ENCODE measurements around the gene PIAS1. TPM values are rescaled to one million over a fixed set of nuclear protein-coding genes. Genes with fewer than 3 reads are reported as not detected.

The PIAS1 gene
- total RNA-seq, 1 donor from 2014 or later, result 40.6 TPM

- Mint-ChIP-seq H3K4me3 (ENCODE audit: unreplicated experiment) (no peak overlapping the region), H3K27me3 (ENCODE audit: unreplicated experiment) (peaks cover 16% of the 10 kb centered on the region)
Observed at GRCh38 chr15:68028888-68029207, 25.3 kb upstream of the PIAS1 start.

GRCh38 chr15:68029959-68030358 lies 24.2 kb upstream of the PIAS1 start:
- Mint-ChIP-seq H3K9me3 (ENCODE audit: unreplicated experiment) (no peaks in the 10 kb centered on the region), H3K27me3 (ENCODE audit: unreplicated experiment) (peaks cover 28% of the 10 kb centered on the region), H3K4me1 (ENCODE audit: unreplicated experiment) (no peaks in the 10 kb centered on the region), H3K4me3 (ENCODE audit: unreplicated experiment) (no peak overlapping the region), H3K27ac (ENCODE audit: unreplicated experiment) (no peak overlapping the region), H3K36me3 (ENCODE audit: unreplicated experiment) (no peaks in the 10 kb centered on the region)
- TF ChIP-seq CTCF (IDR thresholded peaks at IDR 0.05), result no peak
- no peak for DNase-seq (ENCODE audit: extremely low spot score, unreplicated experiment)

More at GRCh38 chr15:68028888-68029207, 25.3 kb upstream of the PIAS1 start:
- DNase-seq (ENCODE audit: extremely low spot score, unreplicated experiment), result no peak
- H3K9me3 Mint-ChIP-seq (ENCODE audit: unreplicated experiment), result no peaks in the 10 kb centered on the region
- H3K4me1 Mint-ChIP-seq (ENCODE audit: unreplicated experiment), result no peaks in the 10 kb centered on the region
- H3K36me3 Mint-ChIP-seq (ENCODE audit: unreplicated experiment), result no peaks in the 10 kb centered on the region
- no peak overlapping the region for H3K27ac Mint-ChIP-seq (ENCODE audit: unreplicated experiment)
- no peak for TF ChIP-seq CTCF (IDR thresholded peaks at IDR 0.05)

GRCh38 chr15:68031404-68031803 lies 22.7 kb upstream of the PIAS1 start:
- no peaks in the 10 kb centered on the region for H3K9me3 Mint-ChIP-seq (ENCODE audit: unreplicated experiment)
- DNase-seq (ENCODE audit: extremely low spot score, unreplicated experiment), result no peak
- TF ChIP-seq CTCF (IDR thresholded peaks at IDR 0.05), result no peak
- H3K27me3 Mint-ChIP-seq (ENCODE audit: unreplicated experiment), result peaks cover 31% of the 10 kb centered on the region
- H3K4me1 Mint-ChIP-seq (ENCODE audit: unreplicated experiment), result no peaks in the 10 kb centered on the region
- no peaks in the 10 kb centered on the region for H3K36me3 Mint-ChIP-seq (ENCODE audit: unreplicated experiment)
- H3K4me3 Mint-ChIP-seq (ENCODE audit: unreplicated experiment), result no peak overlapping the region
- no peak overlapping the region for H3K27ac Mint-ChIP-seq (ENCODE audit: unreplicated experiment)

GRCh38 chr15:68032672-68033071 lies 21.4 kb upstream of the PIAS1 start:
- Mint-ChIP-seq H3K4me3 (ENCODE audit: unreplicated experiment) (no peak overlapping the region), H3K9me3 (ENCODE audit: unreplicated experiment) (peaks cover 11% of the 10 kb centered on the region)
- TF ChIP-seq CTCF (IDR thresholded peaks at IDR 0.05), result no peak

GRCh38 chr15:68034081-68034480 lies 20.0 kb upstream of the PIAS1 start:
- peaks cover 30% of the 10 kb centered on the region for H3K27me3 Mint-ChIP-seq (ENCODE audit: unreplicated experiment)
- no peak for DNase-seq (ENCODE audit: extremely low spot score, unreplicated experiment)
- peaks cover 19% of the 10 kb centered on the region for H3K9me3 Mint-ChIP-seq (ENCODE audit: unreplicated experiment)
- H3K36me3 Mint-ChIP-seq (ENCODE audit: unreplicated experiment), result peaks cover 8% of the 10 kb centered on the region
- H3K4me1 Mint-ChIP-seq (ENCODE audit: unreplicated experiment), result no peaks in the 10 kb centered on the region
- no peak for TF ChIP-seq CTCF (IDR thresholded peaks at IDR 0.05)
- H3K27ac Mint-ChIP-seq (ENCODE audit: unreplicated experiment), result no peak overlapping the region
- H3K4me3 Mint-ChIP-seq (ENCODE audit: unreplicated experiment), result no peak overlapping the region

More at GRCh38 chr15:68032672-68033071, 21.4 kb upstream of the PIAS1 start:
- peaks cover 8% of the 10 kb centered on the region for H3K36me3 Mint-ChIP-seq (ENCODE audit: unreplicated experiment)
- no peak for DNase-seq (ENCODE audit: extremely low spot score, unreplicated experiment)
- no peaks in the 10 kb centered on the region for H3K4me1 Mint-ChIP-seq (ENCODE audit: unreplicated experiment)
- H3K27ac Mint-ChIP-seq (ENCODE audit: unreplicated experiment), result no peak overlapping the region
- H3K27me3 Mint-ChIP-seq (ENCODE audit: unreplicated experiment), result peaks cover 28% of the 10 kb centered on the region
